NCI-H2227 (cell line): ENCODE data around the gene YY1AP1.
"Not testable (repeated sequence)": the region's sequence is repeated elsewhere in the genome, so short reads cannot be mapped to it uniquely, and the experiment has no call there.

Experiments used
- DNase-seq: peaks from one replicate; lab custom pipeline; 2025; ENCODE audit not compliant: unreplicated experiment; lab: John Stamatoyannopoulos, UW

Gene YY1AP1

DNA sequence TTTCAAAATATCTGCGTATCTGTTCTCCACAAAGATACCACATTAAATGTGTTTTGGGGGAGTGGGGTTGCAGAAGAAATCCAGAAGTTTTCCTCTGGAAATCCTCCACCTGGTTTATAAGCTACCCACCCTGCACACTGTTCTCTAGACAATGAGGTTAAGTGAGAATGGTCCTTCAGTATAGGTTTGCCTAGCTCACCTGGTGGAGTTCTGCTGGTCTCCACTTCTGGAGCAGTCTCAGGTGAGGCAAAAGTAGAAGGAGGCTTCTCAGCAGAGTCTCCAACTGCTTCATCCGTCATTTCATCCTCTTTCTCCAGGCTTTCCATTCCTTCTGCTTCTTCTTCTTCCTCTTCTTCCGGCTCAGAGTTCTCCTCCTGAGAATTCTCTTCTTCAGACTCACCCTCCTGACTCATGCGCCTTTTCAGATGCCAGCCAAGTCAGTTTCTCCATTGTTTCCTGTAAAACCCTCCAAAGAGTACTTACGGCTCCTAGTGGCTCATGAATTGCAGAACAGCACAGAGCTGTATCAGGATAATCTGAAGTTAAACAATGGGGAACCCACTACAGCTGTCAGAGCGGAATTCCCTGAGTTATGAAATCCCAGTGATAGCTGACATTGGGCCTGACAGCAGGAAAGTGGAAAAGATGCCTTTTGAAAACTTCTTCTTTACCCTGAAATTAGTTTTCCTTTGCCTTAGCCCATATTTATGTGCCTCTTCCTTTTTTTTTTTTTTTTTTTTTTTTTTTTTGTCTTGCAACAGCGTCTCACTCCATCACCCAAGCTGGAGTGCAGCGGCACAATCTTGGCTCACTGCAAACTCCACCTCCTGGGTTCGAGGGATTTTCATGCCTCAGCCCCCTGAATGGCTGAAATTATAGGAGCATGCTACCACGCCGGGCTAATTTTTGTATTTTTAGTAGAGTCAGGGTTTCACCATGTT lies 40.1 kb downstream of the YY1AP1 start:
- DNase-seq, result peak; percentile 15

DNA sequence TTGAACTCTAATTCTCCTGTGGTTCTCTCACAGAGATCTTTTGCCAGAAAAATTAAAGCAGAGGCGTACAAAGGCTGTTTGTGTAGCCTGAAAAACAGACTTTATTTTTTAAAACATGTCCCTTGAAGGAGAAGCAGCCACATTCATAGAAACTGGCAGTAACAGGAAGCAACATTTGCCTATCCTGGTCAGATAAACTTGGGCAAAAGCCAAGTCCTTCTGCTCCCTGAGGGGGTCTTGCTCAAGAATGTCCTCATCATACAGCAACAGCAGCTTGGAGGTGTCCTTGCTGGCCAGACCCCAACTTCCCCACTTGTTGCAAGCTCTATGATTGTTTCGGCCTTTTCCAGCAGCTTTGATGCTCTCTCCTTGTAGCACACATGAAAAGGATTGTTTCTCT lies 42.3 kb downstream of the YY1AP1 start:
- no peak for DNase-seq

DNA sequence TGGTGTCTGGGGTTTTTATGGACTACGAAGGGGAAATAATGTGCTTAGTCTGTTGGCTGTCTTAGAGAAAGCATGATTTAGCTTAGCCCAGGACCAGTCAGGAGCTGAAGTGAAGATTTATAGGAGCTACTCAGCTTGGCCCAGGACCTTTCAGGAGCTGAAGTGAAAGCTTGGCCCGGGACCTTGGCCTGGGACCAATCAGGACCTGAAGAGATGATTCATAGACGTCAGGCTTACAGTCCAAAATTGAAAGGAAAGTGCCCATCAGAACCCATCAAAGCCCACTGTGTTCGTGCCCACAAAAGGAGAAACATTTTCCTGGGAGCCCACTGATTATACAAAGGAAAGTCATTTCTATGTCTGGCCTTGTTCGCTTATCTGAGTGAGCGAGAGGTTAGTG lies 42.9 kb downstream of the YY1AP1 start:
- DNase-seq, result no peak

DNA sequence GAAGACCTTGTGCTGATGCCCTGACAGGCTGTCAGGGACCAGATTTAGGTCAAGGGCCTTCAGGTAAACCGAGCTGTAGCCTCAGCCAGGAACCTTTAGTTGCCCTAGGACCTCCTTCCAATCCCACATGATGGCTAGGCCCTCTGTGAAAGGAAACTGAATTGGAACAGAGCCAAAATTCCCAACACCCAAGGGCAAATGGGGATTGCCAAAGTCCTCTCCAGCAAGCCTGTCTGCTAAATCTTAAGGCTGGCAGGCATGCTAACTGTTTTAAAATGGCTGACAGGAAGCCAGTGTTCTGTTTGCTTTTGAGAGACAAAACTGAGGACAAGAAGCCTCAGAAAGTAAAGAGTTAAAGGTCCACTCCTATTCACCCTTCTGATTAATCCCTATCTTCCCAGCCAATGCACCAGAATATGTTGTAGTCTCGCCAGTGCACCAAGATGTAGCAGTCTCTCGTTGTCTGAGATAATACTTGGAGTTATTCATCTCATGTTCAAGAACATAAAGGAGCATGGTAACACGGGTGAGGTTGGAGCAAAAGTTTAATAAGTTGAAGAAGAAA lies 43.5 kb downstream of the YY1AP1 start:
- DNase-seq, result no peak

DNA sequence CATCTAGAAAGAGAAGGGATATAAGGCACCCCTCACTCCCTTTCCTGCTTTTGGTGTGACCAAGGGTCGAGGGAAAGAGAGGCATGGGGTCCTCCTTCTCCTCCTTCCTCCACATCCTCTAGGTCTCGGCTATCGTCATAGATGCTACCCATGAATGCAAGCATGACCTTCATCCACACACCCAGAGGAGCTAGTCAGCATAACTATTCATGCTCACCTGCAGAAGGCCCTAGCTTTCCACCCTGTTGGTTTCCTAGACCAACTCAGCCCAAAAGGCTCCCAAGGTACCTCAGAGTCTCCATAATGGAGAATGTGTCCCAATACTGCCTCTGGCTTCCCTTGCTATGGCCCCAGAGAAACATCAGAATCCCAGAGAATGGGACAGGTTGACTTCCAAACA lies 45.3 kb downstream of the YY1AP1 start:
- DNase-seq, result no peak

DNA sequence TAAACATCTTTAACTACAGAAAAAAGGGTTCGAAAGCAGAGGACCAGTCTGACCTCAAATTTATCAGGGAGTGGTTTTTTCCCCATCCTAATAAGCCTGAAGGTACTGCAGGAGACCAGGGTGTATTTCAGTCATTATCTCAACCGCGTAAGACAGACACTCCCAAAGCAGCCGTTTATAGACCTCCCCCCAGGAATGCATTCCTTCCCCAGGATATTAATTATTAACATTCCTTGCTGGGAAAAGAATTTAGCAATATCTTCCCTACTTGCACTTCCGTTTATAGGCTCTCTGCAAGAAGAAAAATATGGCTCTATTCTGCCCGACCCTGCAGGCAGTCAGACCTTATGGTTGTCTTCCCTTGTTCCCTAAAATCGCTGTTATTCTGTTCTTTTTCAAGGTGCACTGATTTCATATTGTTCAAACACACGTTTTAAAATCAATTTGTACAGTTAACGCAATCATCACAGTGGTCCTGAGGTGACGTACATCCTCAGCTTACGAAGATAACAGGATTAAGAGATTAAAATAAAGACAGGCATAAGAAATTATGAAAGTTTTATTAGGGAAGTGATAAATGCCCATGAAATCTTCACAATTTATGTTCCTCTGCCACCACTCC lies 45.9 kb downstream of the YY1AP1 start:
- not testable (repeated sequence) for DNase-seq

DNA sequence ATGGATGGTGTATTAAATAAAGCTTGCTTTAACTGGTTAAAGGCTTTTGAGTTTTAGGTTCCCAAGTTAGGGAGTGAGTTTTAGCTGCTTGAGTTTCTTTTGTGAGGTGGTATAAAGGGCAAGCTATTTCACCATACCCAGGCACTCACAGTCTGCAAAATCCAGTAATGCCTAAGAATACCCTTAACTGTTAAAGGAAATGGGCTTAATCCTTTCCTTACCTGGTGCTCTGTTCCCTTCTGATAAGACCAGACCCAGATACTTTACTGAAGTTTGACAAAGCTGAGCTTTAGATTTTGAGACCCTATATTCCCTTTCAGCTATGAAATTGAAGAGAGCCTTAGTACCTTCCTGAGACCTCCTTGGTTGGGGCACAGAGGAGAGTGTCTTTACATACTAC lies 48.2 kb downstream of the YY1AP1 start:
- no peak for DNase-seq

DNA sequence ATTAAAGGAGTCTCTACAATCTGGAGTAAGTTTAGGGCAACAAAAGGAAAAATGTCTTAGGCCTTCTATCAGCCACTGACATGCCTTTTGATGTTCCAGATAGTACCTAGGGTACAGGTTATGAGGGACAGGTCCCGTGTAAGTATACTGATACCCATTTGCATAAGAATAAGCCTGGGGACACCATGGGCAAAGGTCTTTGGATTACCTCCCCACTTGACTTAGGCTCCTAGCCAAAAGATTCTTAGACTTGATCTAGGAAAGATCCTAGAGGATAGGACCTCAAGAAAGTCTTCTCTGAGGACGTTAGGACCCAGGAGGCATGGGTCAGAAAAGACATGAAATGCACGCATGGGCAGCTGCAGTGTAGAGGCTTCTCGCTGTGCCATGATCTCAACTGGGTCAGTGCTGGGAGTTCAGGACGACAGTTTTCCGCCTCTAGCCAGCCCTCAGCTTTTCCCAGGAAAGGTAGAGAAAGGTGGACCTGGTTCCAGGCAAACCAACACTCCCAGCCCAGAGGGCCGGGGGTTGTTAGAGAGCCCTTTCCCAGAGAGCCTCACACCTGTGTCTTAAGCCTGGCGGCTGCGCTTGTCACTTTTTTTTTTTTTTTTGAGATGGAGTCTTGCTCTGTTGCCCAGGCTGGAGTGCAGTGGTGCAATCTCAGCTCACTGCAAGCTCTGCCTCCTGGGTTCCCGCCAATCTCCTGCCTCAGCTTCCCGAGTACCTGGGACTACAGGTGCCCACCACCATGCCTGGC lies 52.0 kb downstream of the YY1AP1 start:
- DNase-seq, result no peak

DNA sequence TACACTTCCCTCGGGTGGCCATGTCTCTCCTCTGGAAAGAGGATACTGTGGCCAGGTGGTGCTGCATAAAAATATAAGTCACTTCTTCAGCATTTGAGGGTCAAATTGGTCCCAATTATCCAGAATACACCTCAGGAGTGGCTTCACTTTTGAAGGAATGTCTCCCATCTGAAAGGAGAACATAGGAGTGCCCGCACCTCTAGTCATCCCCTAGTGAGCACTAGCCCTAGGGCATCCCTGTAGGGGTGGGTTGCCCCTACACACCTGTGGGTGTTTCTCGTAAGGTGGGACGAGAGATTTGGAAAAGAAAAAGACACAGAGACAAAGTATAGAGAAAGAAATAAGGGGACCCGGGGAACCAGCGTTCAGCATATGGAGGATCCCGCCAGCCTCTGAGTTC lies 62.1 kb downstream of the YY1AP1 start:
- DNase-seq, result not testable (repeated sequence)

DNA sequence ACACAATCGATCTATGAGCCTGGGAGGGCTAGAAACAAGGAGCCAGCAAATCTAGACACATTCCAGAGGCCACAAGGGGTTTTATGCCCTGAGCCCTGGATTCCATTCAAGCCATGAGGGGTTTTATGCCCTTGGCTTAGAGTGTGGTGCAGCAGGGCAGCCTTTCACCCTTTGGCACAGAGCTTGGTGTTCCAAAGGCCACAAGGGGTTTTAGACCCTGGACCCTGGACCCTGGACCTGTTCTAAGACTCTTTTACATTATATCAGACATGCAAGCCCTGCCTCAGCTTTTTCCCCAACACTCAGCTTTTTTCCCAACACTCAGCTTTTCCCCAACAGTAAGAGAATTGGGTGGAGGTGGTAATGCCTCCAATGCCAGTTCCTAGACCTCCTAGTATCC lies 65.2 kb downstream of the YY1AP1 start:
- no peak for DNase-seq

DNA sequence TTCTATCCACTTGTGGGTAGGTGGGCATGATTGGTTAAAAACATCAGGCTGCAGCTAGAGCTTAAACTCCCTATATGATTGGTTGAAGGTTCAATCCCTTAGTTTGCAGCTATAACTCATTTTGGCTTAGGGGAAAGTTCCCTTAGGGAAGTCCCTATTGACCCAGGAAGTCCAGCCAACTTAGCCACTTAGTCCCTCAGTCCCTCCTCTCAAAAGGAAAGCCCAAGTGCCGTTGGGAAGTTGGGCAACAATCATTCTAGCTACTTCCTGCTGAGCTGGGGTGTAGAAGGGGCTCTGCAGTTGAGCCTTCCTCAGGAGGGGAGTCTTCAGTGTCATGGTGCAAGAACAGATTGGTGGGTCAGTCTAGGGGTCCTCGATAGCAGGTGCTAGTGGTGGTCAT lies 66.4 kb downstream of the YY1AP1 start:
- DNase-seq, result no peak

DNA sequence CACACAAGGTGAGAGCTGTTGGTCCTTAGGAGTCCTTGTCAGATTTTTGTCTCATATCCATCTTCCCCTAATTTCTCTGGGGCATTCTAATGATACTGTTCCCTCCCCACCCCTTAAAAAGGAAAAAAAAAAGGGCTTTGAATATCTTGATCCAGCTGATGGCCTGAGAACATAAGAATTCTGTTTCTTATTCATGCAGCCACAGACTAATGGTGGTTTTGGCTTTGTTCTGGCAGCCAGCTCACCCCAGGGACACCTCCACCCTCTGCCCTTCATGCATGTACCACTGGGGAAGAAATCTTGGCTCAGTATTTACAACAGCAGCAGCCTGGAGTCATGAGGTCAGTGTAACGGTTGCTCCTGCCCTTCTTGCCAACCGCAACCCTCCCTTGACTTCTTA lies 75.3 kb downstream of the YY1AP1 start:
- not testable (repeated sequence) for DNase-seq

DNA sequence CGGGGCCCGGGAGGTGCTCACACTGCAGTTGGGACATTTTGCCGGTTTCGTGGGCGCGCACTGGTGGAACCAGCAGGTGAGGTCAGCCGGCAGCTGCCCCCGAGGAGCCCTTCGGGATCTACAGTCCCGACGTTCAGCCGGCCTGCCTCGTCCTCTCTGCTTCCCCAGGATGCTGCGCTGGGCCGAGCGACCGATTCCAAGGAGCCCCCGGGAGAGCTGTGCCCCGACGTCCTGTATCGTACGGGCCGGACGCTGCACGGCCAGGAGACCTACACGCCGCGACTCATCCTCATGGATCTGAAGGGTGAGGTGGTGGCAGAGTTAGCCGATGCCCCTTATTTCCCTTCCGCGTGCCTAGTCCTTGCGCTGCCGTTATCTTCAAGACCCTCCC lies 78.3 kb downstream of the YY1AP1 start:
- not testable (repeated sequence) for DNase-seq

DNA sequence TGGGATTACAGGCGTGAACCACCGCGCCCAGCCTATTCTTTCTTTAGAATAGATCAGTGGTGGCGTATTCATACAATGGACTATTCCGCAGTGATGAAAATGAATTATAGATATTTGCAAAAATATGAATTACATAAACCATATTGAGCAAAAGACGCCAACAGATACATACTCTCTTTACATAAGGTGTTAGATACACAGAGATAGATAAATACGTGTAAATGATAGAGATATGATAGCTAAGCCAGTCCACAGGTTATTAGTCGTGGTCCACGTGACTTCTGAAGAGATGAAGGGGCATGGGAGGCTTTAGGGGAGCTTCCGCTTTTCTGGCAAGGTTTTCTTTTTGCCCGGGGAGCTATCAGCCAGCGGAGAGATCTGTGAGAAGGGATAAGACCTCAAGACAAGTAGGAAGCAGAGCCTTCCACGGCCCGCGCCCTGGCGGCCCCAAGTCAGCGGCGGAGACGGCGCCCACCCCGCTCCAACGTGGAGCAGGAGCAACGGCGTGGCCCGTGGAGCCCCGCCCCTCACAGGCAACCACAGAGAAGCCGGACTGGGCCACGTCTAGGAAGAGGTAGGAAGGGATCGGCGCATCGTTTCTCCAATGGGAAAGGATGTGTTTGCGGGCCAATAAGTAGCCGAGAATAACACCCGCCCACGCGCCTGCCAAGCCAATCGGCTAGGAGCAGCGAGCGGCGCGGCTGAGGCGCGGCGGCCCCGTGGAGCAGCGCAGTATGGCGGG lies 78.9 kb downstream of the YY1AP1 start, which contains the start of gene MSTO1:
Gene MSTO1, plus strand, starts transcription at position 704 of the 742 bp plus-strand sequence. Its CDS starts 31 bp downstream, at position 735.
- peak; percentile 97 for DNase-seq
